GM10266 (cell line): ENCODE results near the gene WDR47.

Experiments used
- DNase-seq: peaks from one replicate; pipeline ENCODE4 v3.0.0; 2012; ENCODE audit errors: extremely low spot score
- CTCF ChIP-seq: IDR thresholded peaks from 2 replicates; pipeline ENCODE4 v1.5.1; 2012; ENCODE audit warnings: mild to moderate bottlenecking, low read depth; ENCODE audit not compliant: control insufficient read depth, insufficient read depth; ENCODE audit errors: missing control alignments

WDR47 gene

GRCh38 chr1:109083501-109083900 lies 41.6 kb upstream of the WDR47 start:
- no peak for TF ChIP-seq CTCF
- DNase-seq, result no peak

- TF ChIP-seq CTCF, result no peak
- DNase-seq, result no peak
These were observed 38.7 kb upstream of the WDR47 start for GRCh38 chr1:109080441-109081082.

GRCh38 chr1:109079240-109079622 lies 37.3 kb upstream of the WDR47 start:
- no peak for DNase-seq
- no peak for TF ChIP-seq CTCF

GRCh38 chr1:109078317-109078716 lies 36.4 kb upstream of the WDR47 start:
- TF ChIP-seq CTCF, result no peak
- no peak for DNase-seq

- TF ChIP-seq CTCF, result no peak
- DNase-seq, result peak; percentile 96
These were observed 33.9 kb upstream of the WDR47 start, which contains the start of gene TAF13 for GRCh38 chr1:109075531-109076490. Gene TAF13, minus strand, starts transcription at chr1:109076003. Its CDS starts 56 bp downstream, at chr1:109075947.

- no peak for TF ChIP-seq CTCF
- DNase-seq, result no peak
These were observed 27.4 kb upstream of the WDR47 start for GRCh38 chr1:109069294-109069693.

GRCh38 chr1:109067883-109068282 lies 26.0 kb upstream of the WDR47 start:
- no peak for TF ChIP-seq CTCF
- no peak for DNase-seq
